PFSK-1 (cell line): ENCODE data around the gene TOX3.

Experiments
- FOXP2 ChIP-seq: optimal IDR thresholded peaks from 2 replicates; pipeline ENCODE3; 2011; ENCODE audit warnings: borderline replicate concordance, control low read depth, inconsistent platforms; ENCODE audit not compliant: insufficient read depth; ENCODE audit errors: extremely low read length, extremely low read depth
- POLR2AphosphoS5 ChIP-seq: IDR thresholded peaks from 2 replicates; pipeline ENCODE4 v1.6.1; 2012; ENCODE audit warnings: low read depth, mild to moderate bottlenecking, control low read depth, low read length, moderate library complexity
- REST ChIP-seq, 2 experiments: IDR thresholded peaks; 2 replicates each; pipeline versions ENCODE4 v1.6.1 to v1.8.0; 2011 to 2012; ENCODE audit warnings: low read depth in 2 of 2, low read length in 2 of 2, control low read depth in 1 of 2, inconsistent platforms in 1 of 2, mild to moderate bottlenecking in 1 of 2, moderate library complexity in 1 of 2; ENCODE audit not compliant: insufficient read depth in 1 of 2
- SIN3A ChIP-seq: IDR thresholded peaks from 2 replicates; pipeline ENCODE4 v1.6.1; 2012; ENCODE audit warnings: mild to moderate bottlenecking, low read length, moderate library complexity, borderline replicate concordance; ENCODE audit not compliant: insufficient read depth
- TAF1 ChIP-seq: IDR thresholded peaks from 2 replicates; pipeline ENCODE4 v1.6.1; 2012; ENCODE audit warnings: low read length, control low read depth, borderline replicate concordance; ENCODE audit not compliant: insufficient read depth

Gene TOX3

GRCh38 chr16:52570495-52571091 is 23.6 kb upstream of the TOX3 start:
- TF ChIP-seq SIN3A (no peak), REST (IDR thresholded peaks at IDR 0.05; ENCODE audit: insufficient read depth in 1 of 2, low read depth in 2 of 2, low read length in 2 of 2) (no peak), FOXP2 (no peak), POLR2AphosphoS5 (no peak), TAF1 (no peak)

- TF ChIP-seq POLR2AphosphoS5 (no peak), FOXP2 (no peak), REST (IDR thresholded peaks at IDR 0.05; ENCODE audit: insufficient read depth in 1 of 2, low read depth in 2 of 2, low read length in 2 of 2) (no peak), TAF1 (no peak), SIN3A (no peak)
Observed at GRCh38 chr16:52569701-52570100, 22.8 kb upstream of the TOX3 start.

- no peak for TF ChIP-seq POLR2AphosphoS5
- no peak for TF ChIP-seq FOXP2
- TF ChIP-seq REST (IDR thresholded peaks at IDR 0.05; ENCODE audit: insufficient read depth in 1 of 2, low read depth in 2 of 2, low read length in 2 of 2), result no peak
- TF ChIP-seq SIN3A, result no peak
Observed at GRCh38 chr16:52568983-52569690, 22.2 kb upstream of the TOX3 start.

- TF ChIP-seq SIN3A (no peak), FOXP2 (no peak), REST (IDR thresholded peaks at IDR 0.05; ENCODE audit: insufficient read depth in 1 of 2, low read depth in 2 of 2, low read length in 2 of 2) (no peak), TAF1 (no peak), POLR2AphosphoS5 (no peak)
Observed at GRCh38 chr16:52568495-52568894, 21.6 kb upstream of the TOX3 start.
